Measurements from ENCODE around the gene CISH.

Gene CISH

GRCh38 chr3:50599115-50599715, 12.4 kb downstream of the CISH start:
- DNase-seq, result no peak

DNA sequence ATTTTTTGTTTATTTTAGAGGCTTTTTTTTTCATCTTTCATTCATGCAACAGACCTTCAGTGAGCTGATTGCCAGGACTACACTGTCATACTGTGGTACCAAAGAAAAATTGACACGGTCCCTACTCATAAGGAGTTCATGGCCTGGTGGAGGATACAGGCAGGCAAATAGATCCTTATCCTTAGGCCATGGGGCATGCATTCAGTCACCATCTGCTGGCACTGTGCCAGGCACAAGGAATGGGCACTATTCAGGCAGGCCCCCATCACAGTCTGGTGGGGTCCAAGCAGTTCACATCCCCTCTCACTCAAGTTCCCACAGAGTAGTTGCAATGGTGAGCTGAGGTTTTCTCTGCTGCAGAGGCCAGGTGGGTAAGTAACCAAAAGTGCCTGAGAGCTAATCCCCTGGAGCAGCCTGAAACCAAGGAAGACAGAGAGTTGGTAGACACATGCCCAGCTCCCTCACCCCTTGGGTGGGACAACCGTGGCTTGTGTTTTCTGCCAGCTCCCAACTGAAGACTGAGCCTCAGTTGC, 17.3 kb downstream of the CISH start:
- DNase-seq, result no peak

DNA sequence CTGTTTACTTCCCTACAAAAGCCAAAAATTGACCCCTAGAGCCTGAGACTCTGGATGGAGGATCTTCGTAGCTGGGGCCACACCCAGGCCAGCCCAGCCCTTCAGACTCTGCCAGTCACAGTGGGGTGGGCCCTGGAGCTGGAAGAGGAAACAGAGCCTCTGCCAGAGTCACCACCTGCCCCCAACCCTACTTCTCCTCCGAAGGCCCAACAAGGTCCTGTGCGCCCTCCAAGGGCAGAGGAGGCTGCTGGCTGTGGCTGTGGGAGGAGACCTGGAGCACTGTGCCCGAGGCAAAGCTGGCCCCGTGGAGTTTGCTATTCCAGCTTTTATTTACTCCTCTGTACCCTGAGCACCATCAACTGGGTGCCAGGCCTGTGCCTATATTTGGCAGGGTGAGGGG, 19.0 kb downstream of the CISH start:
- DNase-seq, result peak; percentile 80 to 84

DNA sequence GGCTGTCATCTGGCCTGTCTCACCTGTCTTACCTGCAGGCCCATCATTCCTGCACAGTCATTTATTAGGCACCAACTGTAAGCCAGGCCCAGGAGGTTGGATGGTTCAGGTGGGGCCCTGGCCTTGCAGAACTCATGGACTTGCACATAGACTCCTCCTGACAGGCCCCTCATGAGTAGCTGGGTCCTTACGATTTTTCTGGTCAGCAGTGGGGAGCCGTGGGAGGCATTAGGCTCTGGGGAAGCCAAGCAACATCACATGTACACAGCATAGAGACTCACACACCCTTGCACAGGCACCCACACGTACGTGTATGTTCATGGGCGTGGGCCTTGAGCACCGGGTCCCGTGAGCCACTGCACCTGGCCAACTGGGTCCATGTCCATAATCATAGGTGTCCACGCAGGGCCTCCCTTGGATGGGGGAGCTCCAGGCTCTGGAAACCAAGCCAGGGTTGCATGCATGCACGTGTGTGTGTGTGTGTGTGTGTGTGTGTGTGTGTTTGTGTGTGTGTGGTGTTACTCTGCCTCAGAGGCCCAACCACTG, 20.3 kb downstream of the CISH start:
- peak; percentile 69 to 89 for DNase-seq

DNA sequence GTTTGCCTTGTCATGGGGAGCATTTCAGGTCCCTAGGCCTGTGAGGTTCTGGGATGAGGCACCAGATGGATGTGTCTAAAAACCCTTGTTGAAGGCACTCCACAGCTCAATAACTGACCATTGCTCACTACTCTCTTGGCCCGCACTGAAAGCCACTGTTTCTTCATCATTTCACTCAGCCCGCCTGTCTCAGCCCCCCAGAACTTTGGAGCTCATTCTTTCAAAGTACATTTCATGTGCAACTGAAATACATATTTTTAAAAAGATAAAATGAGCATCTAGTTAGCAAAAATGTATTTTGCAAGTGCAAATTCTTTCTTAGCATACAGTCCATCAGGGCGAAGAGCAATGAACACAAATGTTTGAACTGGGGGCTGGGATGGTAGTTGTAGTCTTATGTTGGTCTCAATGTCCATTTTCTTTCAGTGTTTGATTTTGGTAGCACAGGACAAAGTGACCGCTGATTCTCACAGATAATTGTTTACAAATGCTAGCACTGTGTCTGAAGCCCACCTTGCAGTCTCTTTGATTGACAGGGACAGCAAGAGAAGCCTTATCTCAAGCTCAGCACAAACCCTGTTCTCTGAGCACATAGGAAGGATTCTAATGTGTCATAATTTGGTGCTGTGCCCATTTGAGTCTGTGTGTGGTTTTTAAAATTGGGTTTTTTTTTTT, 22.7 kb downstream of the CISH start:
- DNase-seq, result no peak

DNA sequence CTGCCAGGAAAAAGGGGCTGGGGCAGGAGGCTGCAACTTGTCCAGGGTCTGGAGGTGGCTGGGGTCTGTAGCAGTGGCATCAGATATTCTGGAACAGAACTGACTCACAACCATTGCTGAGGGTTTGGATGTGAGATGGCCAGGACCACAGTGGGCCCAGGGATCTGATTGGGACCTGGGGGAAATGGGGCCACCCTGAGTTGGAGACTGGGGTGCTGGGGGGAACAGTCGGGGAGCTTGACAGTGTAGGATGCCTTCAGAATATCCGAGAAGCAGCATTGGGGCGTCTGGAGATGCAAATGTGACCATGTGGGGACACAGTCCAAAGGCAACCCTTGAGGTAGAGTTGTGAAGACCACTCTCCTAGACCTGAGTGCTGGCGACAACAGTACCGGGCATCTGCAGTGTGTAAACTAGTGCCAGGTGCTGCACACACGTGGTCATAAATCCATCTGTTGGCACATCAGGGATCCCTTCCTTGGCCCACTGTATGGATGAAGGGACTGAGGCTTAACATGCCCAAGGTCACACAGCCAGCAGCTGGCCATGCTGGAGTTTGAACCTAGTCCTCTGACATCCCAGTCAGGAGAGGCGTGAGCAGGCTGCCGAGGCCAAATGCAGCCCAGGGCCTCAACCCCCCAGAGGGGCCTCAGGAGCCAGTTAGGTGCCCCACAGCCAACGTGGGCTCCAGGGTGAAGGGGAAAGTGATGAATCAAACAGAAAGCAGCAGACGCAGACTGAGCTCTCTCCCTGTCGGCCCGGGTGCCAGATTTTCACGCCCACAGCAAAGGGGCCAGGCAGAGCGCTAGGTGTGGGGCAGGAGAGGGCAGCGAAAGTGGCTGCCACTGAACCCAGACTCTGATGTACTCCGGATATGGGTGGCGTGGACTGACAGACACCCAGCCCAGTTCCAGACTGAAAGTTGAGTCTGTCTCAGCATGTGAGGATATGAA, 23.5 kb downstream of the CISH start:
- peak in 1 of 2 donors; percentile 16 for DNase-seq

- no peak for DNase-seq
Observed at GRCh38 chr3:50587373-50587772, 24.2 kb downstream of the CISH start.

DNA sequence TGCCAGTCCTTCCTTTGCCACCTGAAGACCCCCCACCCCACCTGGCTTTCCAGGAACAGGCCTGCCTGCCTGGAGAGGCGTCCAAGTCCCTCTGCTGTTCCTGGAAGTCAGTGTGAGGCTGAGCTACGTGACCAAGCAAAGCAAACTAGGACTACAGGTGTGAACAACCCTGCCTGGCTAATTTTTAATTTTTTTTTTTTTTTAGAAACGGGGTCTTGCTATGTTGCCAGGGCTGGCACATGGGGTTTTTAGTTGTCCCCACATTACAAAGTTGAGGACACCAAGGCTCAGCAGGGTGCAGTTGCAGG, 24.9 kb downstream of the CISH start:
- no peak for DNase-seq

- peak in 1 of 2 donors; percentile 25 for DNase-seq
Observed at GRCh38 chr3:50585919-50586762, 25.4 kb downstream of the CISH start.

GRCh38 chr3:50584391-50584790, 27.2 kb downstream of the CISH start:
- peak in 1 of 2 donors; percentile 22 for DNase-seq

GRCh38 chr3:50583897-50584296, 27.7 kb downstream of the CISH start:
- no peak for DNase-seq

DNA sequence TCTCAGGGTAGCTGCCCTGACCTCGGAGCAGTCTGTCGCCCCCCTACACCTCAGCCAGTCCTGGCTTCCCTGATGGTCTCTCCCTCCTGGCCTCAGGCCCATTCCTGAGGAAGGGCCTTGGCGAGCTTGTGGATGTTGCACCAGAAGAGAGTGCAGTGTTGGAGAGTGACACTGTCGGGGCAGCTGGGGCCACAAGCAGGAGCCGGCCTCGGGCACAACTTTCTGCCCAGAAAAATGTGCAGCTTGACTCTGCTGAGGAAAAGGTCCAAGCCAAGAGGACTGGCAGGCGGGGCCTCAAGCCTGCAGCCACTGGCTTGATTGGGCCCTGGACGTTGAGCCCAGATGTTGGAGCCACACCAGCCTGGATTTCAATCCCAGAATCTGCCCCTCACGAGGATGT, 29.5 kb downstream of the CISH start:
- no peak for DNase-seq

DNA sequence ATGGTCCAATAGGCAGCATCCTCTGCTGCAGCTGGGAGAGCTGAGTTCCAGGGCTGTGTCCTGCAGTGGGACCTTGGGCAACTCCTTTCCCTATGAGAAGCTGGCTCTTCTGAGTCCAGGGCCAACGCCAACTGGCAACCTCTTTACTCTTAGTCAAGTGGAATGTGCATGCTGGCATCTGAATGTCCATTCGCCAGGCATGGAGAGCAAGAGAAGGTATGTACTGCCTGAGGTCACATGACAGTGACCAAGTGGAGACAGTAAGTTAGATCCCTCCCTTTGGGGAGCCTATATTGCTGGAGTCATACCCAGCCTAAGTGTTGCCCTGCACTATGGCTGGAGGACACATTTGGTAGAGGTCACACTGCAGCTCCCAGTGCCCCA, 30.1 kb downstream of the CISH start:
- DNase-seq, result no peak

GRCh38 chr3:50580683-50581458, 30.7 kb downstream of the CISH start:
- DNase-seq, result no peak

DNA sequence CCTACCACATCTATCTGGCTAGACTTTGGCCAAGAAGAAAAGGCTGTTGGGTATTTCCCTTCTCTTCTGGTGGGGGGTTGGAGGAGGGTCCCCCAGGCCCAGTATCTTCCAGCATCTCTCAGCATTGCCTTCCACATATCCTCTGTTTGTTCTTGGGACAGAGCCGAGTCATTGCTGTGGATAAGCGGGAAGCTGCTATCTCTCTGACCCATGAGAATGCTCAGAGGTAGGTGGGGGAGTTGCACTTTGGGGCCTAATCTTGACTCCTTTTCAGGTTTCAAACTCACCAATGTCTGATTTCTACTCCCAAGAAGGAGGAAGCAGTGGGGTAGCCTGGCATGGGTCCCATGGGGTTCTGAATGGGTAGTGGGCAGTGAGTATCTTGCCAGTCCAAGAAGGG, 34.2 kb downstream of the CISH start:
- no peak for DNase-seq

- DNase-seq, result no peak
Observed at GRCh38 chr3:50575372-50575771, 36.2 kb downstream of the CISH start.

- no peak for DNase-seq
Observed at GRCh38 chr3:50574444-50574831, 37.1 kb downstream of the CISH start.

DNA sequence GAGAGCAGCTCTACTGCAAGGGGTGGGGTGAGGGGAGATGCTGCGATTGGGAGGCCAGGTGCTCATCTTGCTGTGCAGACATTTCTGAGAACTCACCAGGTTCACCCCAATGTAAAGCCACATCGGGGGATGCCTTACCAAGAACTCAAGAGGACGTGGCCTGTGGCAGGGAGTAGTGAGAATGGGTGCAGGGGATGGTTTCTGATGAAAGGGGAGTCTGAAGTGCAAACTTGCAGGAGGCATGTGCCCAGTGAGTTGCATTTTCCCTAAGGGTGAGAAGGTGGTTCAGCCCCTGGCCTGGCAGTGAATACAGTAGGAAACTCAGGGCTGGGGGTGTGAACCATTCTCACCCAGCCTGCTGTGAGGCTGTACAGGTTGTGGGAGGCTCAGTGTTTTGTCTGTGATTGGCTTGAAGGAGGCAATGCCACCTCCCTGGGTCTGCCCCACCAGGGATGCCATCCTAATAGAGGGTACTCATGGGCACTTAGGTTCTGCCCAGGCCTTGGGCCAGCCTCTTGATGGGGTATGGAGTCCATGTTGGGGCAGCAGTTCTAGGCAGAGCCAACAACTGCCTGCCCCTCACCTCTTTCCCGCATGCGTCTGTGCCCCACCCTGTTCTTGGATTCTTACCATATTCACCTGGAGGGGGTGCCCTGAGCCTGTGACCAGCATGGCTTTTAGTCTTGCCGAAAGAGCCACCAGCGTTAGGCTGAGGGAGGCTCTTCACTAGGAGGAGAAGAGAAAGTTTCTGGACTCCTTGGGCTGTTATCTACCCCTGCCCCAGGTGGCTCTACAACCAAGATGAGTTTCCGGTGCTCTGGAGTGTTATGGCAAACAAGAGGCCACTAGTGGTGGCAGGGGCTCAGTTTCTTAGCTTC, 37.8 kb downstream of the CISH start:
- DNase-seq, result no peak

DNA sequence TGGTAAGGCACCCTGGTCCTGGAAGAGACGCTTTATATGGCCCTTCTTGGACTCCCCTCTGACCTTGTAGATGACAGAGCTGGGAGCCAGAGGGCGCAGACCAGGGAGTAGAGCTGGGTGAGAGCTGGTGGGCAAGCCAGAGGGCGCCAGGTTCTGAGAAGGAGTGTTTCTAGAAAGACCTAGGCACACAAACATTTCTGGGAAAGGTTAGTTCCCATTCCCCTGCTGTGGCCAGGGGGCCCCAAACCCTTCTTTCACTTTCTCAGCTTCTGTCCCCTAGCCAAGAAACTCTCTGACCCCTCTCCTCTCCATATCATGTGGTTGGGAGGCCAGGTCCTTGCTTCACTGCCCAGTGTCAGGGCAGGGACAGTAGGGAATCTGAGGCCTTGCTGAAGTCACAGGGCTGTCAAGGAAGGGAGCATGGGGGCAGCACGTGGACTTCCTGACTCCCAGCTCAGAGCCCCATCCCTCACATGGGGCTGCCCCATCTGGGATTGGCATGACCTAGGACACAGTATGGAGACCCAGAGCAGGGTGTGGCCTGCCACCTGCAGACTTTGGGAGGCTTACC, 38.7 kb downstream of the CISH start:
- no peak for DNase-seq

GRCh38 chr3:50572158-50572557, 39.4 kb downstream of the CISH start:
- DNase-seq, result peak; percentile 83 to 88

Measured in inflammatory macrophage (primary cell).